RWPE1 (cell line): Measurements from ENCODE around the gene INPP5B.

ENCODE experiments used
- CTCF ChIA-PET: fragments of 350-600 bp; sonication (Branson Sonifier 250); formaldehyde crosslinking; extraction: SDS; loops from one replicate; lab custom pipeline; 2021; lab: Yijun Ruan, JAX
- POLR2A ChIA-PET: fragments of 400-600 bp; formaldehyde crosslinking; extraction: SDS; loops from one replicate; lab custom pipeline; 2020; ENCODE audit warnings: antibody characterized with exemption; ENCODE audit not compliant: low non-redundant PET; lab: Yijun Ruan, JAX
- DNase-seq: peaks from one replicate; pipeline ENCODE4 v3.0.0; 2012; ENCODE audit warnings: low spot score
- H3K27ac ChIP-seq: fragments of 450-650 bp; 2 replicates; pipeline ENCODE4 v1.5.1; 2017
- CTCF ChIP-seq: fragments of 450-650 bp; conservative IDR thresholded peaks from 2 replicates; pipeline ENCODE4 v1.5.1; 2017; ENCODE audit warnings: low read depth, mild to moderate bottlenecking

INPP5B gene

GRCh38 chr1:37825506-37825905 lies 121.3 kb downstream of the INPP5B start:
- H3K27ac ChIP-seq: no peak overlapping the region
- ChIA-PET POLR2A (interaction anchor here (0.6 kb wide), 1 partner anchor 141 kb away, joined by 3 read pairs; no protein-coding TSS in a partner anchor), CTCF (interaction anchor here (0.7 kb wide), 2 partner anchors 267 to 1751 kb away, joined by 3 read pairs; partner anchors contain the start of gene PABPC4)
- no peak for TF ChIP-seq CTCF
- no peak for DNase-seq

- ChIA-PET CTCF (no interaction called here), POLR2A (no interaction called here)
- no peak for TF ChIP-seq CTCF
Measured at GRCh38 chr1:37824001-37824400, 122.9 kb downstream of the INPP5B start.

GRCh38 chr1:37822906-37823815 lies 123.7 kb downstream of the INPP5B start:
- no peak overlapping the region for H3K27ac ChIP-seq
- no peak for DNase-seq
- ChIA-PET POLR2A (no interaction called here), CTCF (interaction anchor here (0.8 kb wide), 1 partner anchor 28 kb away, joined by 3 read pairs; no protein-coding TSS in a partner anchor)
- no peak for TF ChIP-seq CTCF

More at GRCh38 chr1:37824001-37824400, 122.9 kb downstream of the INPP5B start:
- H3K27ac ChIP-seq: no peak overlapping the region
- no peak for DNase-seq

- ChIA-PET POLR2A (no interaction called here), CTCF (interaction anchor here (0.6 kb wide), 1 partner anchor 67 kb away, joined by 3 read pairs; no protein-coding TSS in a partner anchor)
- DNase-seq: no peak
- no peak for TF ChIP-seq CTCF
- H3K27ac ChIP-seq: no peak overlapping the region
Measured at GRCh38 chr1:37821481-37821880, 125.4 kb downstream of the INPP5B start.

- POLR2A ChIA-PET: no interaction called here
- CTCF ChIA-PET: interaction anchor here (0.7 kb wide), 1 partner anchor 44 kb away, joined by 3 read pairs; no protein-coding TSS in a partner anchor
- no peak overlapping the region for H3K27ac ChIP-seq
- DNase-seq: no peak
- TF ChIP-seq CTCF: no peak
Measured at GRCh38 chr1:37817481-37817880, 129.4 kb downstream of the INPP5B start.

- no peak for TF ChIP-seq CTCF
- CTCF ChIA-PET: no interaction called here
- no peak for DNase-seq
- POLR2A ChIA-PET: no interaction called here
- peak overlapping the region; percentile 22; the same call in 1 of the 2 replicates for H3K27ac ChIP-seq
Measured at GRCh38 chr1:37814252-37814651, 132.6 kb downstream of the INPP5B start.
